DMS153 treated with DMSO at 0.1 percent for 48 hours (cell line): ENCODE results near the gene ABHD16B.
"Not testable (repeated sequence)": the region's sequence is repeated elsewhere in the genome, so short reads cannot be mapped to it uniquely, and the experiment has no call there.

Experiments
- DNase-seq: peaks from one replicate; lab custom pipeline; 2025; ENCODE audit not compliant: unreplicated experiment; lab: John Stamatoyannopoulos, UW

ABHD16B gene

GRCh38 chr20:63877755-63878470, 16.6 kb downstream of the ABHD16B start:
- no peak for DNase-seq

- no peak for DNase-seq
Observed at GRCh38 chr20:63878899-63879663, 17.8 kb downstream of the ABHD16B start.

GRCh38 chr20:63880901-63881300, 19.6 kb downstream of the ABHD16B start:
- DNase-seq = not testable (repeated sequence)

GRCh38 chr20:63881451-63882226, 20.3 kb downstream of the ABHD16B start:
- DNase-seq = no peak

GRCh38 chr20:63882257-63883200, 21.2 kb downstream of the ABHD16B start:
- no peak for DNase-seq

GRCh38 chr20:63883201-63883593, 21.9 kb downstream of the ABHD16B start:
- DNase-seq = no peak

GRCh38 chr20:63884506-63885263, 23.4 kb downstream of the ABHD16B start:
- DNase-seq = no peak

GRCh38 chr20:63885264-63886053, 24.2 kb downstream of the ABHD16B start:
- no peak for DNase-seq

GRCh38 chr20:63886054-63886419, 24.7 kb downstream of the ABHD16B start:
- DNase-seq = no peak

- DNase-seq = no peak
Observed at GRCh38 chr20:63886921-63887320, 25.6 kb downstream of the ABHD16B start.

- DNase-seq = no peak
Observed at GRCh38 chr20:63889241-63890200, 28.2 kb downstream of the ABHD16B start.

GRCh38 chr20:63890201-63890576, 28.9 kb downstream of the ABHD16B start:
- no peak for DNase-seq

GRCh38 chr20:63890616-63891015, 29.3 kb downstream of the ABHD16B start:
- DNase-seq = no peak

- no peak for DNase-seq
Observed at GRCh38 chr20:63891061-63892002, 30.0 kb downstream of the ABHD16B start.

GRCh38 chr20:63892402-63892801, 31.1 kb downstream of the ABHD16B start:
- no peak for DNase-seq

- DNase-seq = no peak
Observed at GRCh38 chr20:63893999-63894357, 32.7 kb downstream of the ABHD16B start.
